Gastroesophageal sphincter (tissue), 4 donors: ENCODE data around the gene PDRG1. TPM values are rescaled to one million over a fixed set of nuclear protein-coding genes. Genes with fewer than 3 reads are reported as not detected.

Experiments
- ATAC-seq: fragments of 150-250 bp; one replicate; pipeline ENCODE4 v1.9.1; 2016; ENCODE audit warnings: mild to moderate bottlenecking, moderate library complexity
- H3K27ac ChIP-seq, 4 donors: fragments of 200-600 bp; sonication (generic) in 3 of 4; 1 replicate in 3 of 4; 2 replicates in 1 of 4; pipeline ENCODE4 v1.5.1; 2016 to 2019
- H3K27me3 ChIP-seq: fragments of 200-600 bp; sonication (generic); one replicate; pipeline ENCODE4 v1.5.1; 2019
- H3K36me3 ChIP-seq, 2 donors: fragments of 200-600 bp; sonication (generic); one replicate each; pipeline ENCODE4 v1.5.1; 2019; ENCODE audit warnings: control low read depth in 1 of 2
- H3K4me1 ChIP-seq, 3 donors: fragments of 200-600 bp; sonication (generic); 1 replicate in 2 of 3; 2 replicates in 1 of 3; pipeline ENCODE4 v1.5.1; 2016 to 2019; ENCODE audit warnings: control low read depth in 2 of 3
- H3K4me3 ChIP-seq, 2 donors: fragments of 200-600 bp; sonication (generic); one replicate each; pipeline ENCODE4 v1.5.1; 2019; ENCODE audit warnings: mild to moderate bottlenecking in 1 of 2, moderate library complexity in 1 of 2
- H3K9me3 ChIP-seq, 3 donors: fragments of 200-600 bp; sonication (generic); one replicate each; pipeline ENCODE4 v1.5.1; 2017 to 2019; ENCODE audit warnings: control low read depth in 2 of 3
- EP300 ChIP-seq: sonication (generic); formaldehyde crosslinking; IDR thresholded peaks from one replicate; pipeline ENCODE4 v1.6.1; 2017; ENCODE audit warnings: antibody characterized with exemption, mild to moderate bottlenecking
- POLR2A ChIP-seq, 2 donors: fragments of 450-650 bp; IDR thresholded peaks; one replicate each; pipeline ENCODE4 v1.6.1; 2017; ENCODE audit warnings: antibody characterized with exemption in 2 of 2, mild to moderate bottlenecking in 2 of 2, moderate library complexity in 1 of 2
- POLR2AphosphoS5 ChIP-seq: sonication (generic); formaldehyde crosslinking; IDR thresholded peaks from one replicate; pipeline ENCODE4 v1.6.1; 2017; ENCODE audit warnings: antibody characterized with exemption
- WGBS, 2 donors: methylation state at CpG; one replicate each; pipeline ENCODE4 v1.1.5; 2018; ENCODE audit warnings: low coverage in 1 of 2; 5-methylcytosine and 5-hydroxymethylcytosine counted together
- total RNA-seq, 4 donors: library from RNA; depleted of rRNA; stranded (reverse); fragments of >200 nt; gene quantifications; one replicate each; pipeline ENCODE4 v1.1.0, GENCODE V29; 2016
- TF ChIP-seq, protein P1 (sequence below), 4 experiments: fragments of 200-600 bp in 2 of 4; fragments of 450-650 bp in 2 of 4; sonication (generic) in 1 of 4; IDR thresholded peaks; one replicate each; pipeline ENCODE4 v1.5.1; 2017 to 2019; ENCODE audit warnings: antibody characterized with exemption in 4 of 4, mild to moderate bottlenecking in 2 of 4, moderate library complexity in 2 of 4

PDRG1 gene
- total RNA-seq, 4 donors from 2014 or later: 10.5 to 11.2 (median 11.0) TPM

DNA sequence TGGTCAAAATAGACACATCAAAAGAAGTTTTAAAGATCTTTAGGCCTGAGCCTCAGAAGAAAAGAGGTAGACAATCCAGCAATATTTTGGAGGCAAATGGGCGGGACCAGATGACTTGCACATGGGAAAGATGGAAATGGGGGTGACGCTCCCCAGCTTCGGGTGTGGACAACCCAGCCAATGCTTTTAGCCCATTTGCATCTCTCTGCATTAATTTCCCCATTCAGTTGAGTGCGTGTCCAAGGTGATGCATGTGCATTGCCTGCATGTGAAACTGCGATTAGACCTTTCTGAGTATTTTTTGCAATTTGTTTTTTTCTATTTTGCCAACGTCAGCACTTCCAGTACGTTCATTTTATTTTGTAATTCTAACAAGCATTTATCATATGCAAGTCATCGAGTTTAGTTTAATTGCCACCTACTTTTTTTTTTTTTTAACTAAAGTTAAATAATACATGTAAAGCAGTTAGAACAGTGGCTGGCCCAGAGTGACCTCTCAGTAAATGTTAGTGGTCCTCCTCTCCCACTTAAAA is 24.2 kb downstream of the PDRG1 start:
- WGBS, 2 donors: 66 to 82% methylated on average over 7 of the region's 8 CpGs

DNA sequence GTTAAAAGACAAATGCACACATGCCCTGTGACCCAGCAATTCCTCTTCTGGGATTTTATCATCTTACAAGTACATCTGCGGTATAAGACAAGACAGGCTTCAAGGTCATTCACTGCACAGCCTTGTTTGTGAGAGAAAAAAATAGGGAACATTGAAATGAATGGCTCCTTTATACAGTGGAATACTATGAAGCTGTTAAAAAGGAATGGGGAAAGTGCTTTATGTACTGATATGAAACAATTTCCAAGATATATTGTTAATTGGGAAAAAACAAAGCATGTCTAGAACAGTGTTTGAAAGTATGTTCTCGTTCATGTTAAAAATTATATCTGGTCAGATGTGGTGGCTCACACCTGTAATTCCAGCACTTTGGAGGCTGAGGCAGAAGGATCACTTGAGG is 25.4 kb downstream of the PDRG1 start:
- no peak for TF ChIP-seq EP300
- TF ChIP-seq, protein P1, sequence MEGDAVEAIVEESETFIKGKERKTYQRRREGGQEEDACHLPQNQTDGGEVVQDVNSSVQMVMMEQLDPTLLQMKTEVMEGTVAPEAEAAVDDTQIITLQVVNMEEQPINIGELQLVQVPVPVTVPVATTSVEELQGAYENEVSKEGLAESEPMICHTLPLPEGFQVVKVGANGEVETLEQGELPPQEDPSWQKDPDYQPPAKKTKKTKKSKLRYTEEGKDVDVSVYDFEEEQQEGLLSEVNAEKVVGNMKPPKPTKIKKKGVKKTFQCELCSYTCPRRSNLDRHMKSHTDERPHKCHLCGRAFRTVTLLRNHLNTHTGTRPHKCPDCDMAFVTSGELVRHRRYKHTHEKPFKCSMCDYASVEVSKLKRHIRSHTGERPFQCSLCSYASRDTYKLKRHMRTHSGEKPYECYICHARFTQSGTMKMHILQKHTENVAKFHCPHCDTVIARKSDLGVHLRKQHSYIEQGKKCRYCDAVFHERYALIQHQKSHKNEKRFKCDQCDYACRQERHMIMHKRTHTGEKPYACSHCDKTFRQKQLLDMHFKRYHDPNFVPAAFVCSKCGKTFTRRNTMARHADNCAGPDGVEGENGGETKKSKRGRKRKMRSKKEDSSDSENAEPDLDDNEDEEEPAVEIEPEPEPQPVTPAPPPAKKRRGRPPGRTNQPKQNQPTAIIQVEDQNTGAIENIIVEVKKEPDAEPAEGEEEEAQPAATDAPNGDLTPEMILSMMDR (IDR thresholded peaks at IDR 0.05): no peak
- Histone ChIP-seq H3K9me3 (no peaks in the 10 kb centered on the region), H3K4me3 (no peak overlapping the region), H3K27me3 (peaks cover 49% of the 10 kb centered on the region), H3K27ac (no peak overlapping the region), H3K4me1 (no peaks in the 10 kb centered on the region), H3K36me3 (no peaks in the 10 kb centered on the region)
- WGBS, 2 donors: 69 to 74% methylated on average over 2 of the region's 2 CpGs
- no peak for ATAC-seq

More for the DNA sequence above, 24.2 kb downstream of the PDRG1 start:
- Histone ChIP-seq H3K36me3 (no peaks in the 10 kb centered on the region), H3K4me1 (no peaks in the 10 kb centered on the region), H3K27ac (no peak overlapping the region), H3K4me3 (no peak overlapping the region), H3K9me3 (no peaks in the 10 kb centered on the region), H3K27me3 (peaks cover 47% of the 10 kb centered on the region)
- TF ChIP-seq EP300: no peak
- no peak for ATAC-seq

DNA sequence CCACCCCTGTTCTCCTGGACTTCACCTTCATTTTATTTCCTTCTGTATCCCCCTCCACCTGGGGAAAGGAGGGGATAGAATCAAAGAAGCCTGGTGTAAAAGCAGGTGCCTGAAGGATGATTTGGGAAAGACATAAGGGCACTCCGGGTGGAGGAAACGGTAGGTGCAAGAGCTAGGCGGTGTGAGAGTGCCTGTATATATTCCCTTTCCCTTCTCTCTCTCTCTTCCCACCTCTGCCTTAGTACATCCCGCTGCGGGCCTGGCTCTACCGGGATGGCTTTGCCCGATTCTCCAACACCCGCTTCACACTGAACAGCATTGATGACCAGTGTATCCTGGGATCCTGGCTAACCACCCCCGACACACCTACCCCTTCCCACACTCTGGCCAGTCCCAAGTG is 26.2 kb downstream of the PDRG1 start:
- no peak overlapping the region for H3K4me3 ChIP-seq
- no peaks in the 10 kb centered on the region for H3K4me1 ChIP-seq
- no peak overlapping the region for H3K27ac ChIP-seq
- no peaks in the 10 kb centered on the region for H3K36me3 ChIP-seq
- no peaks in the 10 kb centered on the region for H3K9me3 ChIP-seq
- TF ChIP-seq EP300 (no peak), POLR2AphosphoS5 (no peak), POLR2A (IDR thresholded peaks at IDR 0.05) (no peak)
- TF ChIP-seq, protein P1 (IDR thresholded peaks at IDR 0.05): no peak
- 22 to 51% methylated on average over 3 to 7 of the region's 9 CpGs for WGBS, 2 donors
- H3K27me3 ChIP-seq: peaks cover 53% of the 10 kb centered on the region
- no peak for ATAC-seq

DNA sequence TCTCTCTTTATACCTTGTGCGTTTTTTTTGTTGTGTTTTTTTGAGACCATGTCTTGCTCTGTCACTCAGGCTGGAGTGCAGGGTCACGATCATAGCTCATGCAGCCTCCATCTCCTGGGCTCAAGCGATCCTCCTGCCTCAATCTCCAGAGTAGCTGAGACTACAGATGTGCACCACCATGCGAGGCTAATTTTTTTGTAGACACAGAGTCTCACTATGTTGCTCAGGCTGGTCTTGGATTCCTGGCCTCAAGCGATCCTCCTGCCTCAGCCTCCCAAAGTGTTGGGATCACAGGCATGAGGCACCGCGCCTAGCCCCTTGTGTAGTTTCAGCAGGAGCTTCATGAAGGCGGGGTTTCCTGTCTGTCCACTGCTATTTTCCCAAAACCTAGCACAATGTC is 27.3 kb downstream of the PDRG1 start:
- Histone ChIP-seq H3K4me1 (no peaks in the 10 kb centered on the region), H3K27ac (no peak overlapping the region), H3K36me3 (no peaks in the 10 kb centered on the region), H3K4me3 (no peak overlapping the region), H3K9me3 (no peaks in the 10 kb centered on the region), H3K27me3 (peaks cover 64% of the 10 kb centered on the region)
- TF ChIP-seq POLR2A (IDR thresholded peaks at IDR 0.05) (no peak), EP300 (no peak), POLR2AphosphoS5 (no peak)
- TF ChIP-seq, protein P1 (IDR thresholded peaks at IDR 0.05): no peak
- no peak for ATAC-seq
- 92% methylated on average over 8 of the region's 8 CpGs; no CpG with 5 or more reads in 1 of the 2 donors for WGBS, 2 donors

DNA sequence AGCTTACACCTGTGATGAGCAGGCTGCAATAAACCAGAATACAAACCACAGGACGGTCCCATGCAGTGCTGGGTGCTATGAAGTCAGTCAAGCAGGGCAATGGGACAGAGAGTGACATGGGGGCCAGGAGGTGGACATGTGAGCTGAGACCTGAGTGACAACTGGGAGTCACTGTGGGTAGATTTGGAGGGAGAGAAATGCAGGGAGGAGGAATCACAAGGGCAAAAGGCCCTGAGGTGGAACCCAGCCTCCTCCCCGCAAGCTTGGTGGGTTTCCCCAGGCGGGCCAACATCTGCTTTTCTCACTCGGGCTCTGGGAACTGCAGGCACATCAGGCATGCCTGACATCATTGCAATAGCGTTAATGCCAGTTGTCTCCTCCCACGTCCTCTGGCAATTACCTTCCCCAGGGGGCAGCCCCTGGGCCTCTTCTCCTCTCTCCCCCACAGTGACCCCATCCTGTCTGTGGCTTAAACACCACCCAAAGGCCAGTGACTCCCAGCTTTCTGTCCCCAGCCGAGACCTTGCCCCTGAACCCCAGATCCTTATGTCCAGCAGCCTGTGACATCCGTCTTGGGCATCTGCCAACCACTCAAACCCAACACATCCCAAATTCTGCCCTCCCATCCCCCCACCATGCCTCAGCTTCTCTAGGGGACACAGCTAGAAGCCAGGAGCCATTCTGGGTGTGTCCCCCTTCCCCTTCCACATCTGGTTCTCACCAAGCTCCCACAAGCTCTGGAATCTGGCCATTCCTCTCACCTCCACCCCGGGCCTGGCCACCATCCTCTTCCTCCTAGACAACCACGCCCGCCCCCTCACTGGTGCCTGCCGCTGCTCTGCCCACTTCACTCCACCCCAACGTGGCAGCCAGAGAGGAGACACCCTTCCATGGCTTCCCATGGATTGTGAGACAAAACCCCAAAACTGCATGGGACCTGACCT is 28.2 kb downstream of the PDRG1 start:
- H3K27me3 ChIP-seq: peaks cover 71% of the 10 kb centered on the region
- H3K9me3 ChIP-seq: no peaks in the 10 kb centered on the region
- ATAC-seq: no peak
- WGBS, 2 donors: 47 to 59% methylated on average over 8 to 13 of the region's 13 CpGs
- H3K4me1 ChIP-seq: no peaks in the 10 kb centered on the region
- H3K4me3 ChIP-seq: no peak overlapping the region
- no peaks in the 10 kb centered on the region for H3K36me3 ChIP-seq
- no peak for TF ChIP-seq POLR2AphosphoS5
- TF ChIP-seq, protein P1 (IDR thresholded peaks at IDR 0.05): no peak
- TF ChIP-seq POLR2A (IDR thresholded peaks at IDR 0.05): no peak
- no peak for TF ChIP-seq EP300
- no peak overlapping the region for H3K27ac ChIP-seq
